HG02798 (cell line): Measurements from ENCODE around the gene SPINK8.
"Not testable (repeated sequence)": the region's sequence is repeated elsewhere in the genome, so short reads cannot be mapped to it uniquely, and the experiment has no call there.

Source experiments
- ATAC-seq: cut with Tn5 transposase; IDR thresholded peaks from one replicate; pipeline ENCODE4 v1.9.1; 2021; ENCODE audit warnings: mild to moderate bottlenecking; ENCODE audit not compliant: unreplicated experiment, poor library complexity

The SPINK8 gene

DNA sequence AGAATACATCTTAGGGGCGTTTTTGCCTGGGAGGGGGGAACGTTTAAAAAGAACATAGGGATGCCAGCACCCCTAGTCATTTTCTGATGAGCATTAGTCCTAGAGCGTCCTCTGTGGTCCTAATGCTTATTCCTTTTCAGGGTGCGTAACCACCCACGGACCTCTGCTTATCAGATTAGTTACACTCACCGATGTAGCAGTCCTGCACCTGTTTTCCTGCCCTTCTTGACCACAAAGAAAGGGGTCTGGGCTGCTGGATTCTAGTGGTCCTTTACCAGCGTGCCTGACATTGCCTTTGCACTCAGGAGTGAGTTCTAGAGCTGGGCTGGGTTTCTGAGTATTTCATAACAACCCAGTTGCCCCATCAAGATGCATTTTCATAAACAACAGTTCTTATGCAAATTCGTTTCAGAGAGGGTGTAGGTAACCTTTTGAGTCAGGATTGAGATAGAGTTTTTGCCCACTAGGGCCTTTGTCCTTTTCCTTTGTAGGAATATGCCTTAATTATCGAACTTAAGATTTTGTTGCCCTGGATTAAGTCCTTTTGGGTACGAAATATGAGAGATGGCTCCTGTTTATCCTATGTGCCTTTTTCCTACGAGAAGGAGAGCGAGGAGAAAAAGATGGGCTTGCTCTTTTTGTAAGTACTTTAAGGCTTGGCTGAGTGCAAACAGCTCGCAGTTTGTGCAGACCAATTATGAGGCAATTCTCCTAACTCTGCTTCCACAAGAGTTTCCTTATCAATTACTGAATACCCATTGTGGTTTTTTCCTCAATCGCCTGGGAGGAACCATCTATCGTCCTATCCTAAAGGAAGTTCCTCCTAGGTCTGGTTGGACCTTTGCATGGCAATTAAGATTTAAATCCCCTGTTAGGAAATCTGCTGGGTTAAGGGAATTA lies at the start of gene SPINK8:
Gene SPINK8, minus strand, starts transcription at position 316 of the 900 bp plus-strand sequence. CDS start 5,320 bp downstream, outside the sequence.
- ATAC-seq, result not testable (repeated sequence)

GRCh38 chr3:48372862-48373435 lies 39.5 kb upstream of the SPINK8 start:
- no peak for ATAC-seq

GRCh38 chr3:48372377-48372770 lies 38.9 kb upstream of the SPINK8 start:
- no peak for ATAC-seq

- ATAC-seq, result no peak
Measured at GRCh38 chr3:48371651-48372376, 38.4 kb upstream of the SPINK8 start, which contains the start of gene FBXW12. Gene FBXW12, plus strand, starts transcription at chr3:48372219. Its CDS starts 549 bp downstream, at chr3:48372768.

DNA sequence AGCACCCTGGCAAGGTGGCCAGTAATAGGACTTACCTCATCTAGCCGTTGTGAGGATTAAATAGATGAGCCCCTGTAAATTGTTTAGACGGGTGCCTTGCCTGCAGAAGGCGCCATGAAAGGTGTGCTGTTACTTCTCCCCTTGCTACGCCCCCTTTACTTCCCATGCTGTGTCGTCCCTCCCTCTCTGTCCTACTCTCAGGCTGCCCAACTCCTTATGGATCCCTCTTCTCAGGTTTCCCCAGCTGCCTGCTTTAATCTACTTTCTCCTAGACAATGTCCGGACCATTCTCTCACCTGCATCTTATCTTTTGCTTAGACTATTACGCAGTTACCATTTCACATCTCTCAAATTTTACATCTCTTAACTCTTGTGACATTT lies 36.9 kb upstream of the SPINK8 start:
- ATAC-seq, result no peak

DNA sequence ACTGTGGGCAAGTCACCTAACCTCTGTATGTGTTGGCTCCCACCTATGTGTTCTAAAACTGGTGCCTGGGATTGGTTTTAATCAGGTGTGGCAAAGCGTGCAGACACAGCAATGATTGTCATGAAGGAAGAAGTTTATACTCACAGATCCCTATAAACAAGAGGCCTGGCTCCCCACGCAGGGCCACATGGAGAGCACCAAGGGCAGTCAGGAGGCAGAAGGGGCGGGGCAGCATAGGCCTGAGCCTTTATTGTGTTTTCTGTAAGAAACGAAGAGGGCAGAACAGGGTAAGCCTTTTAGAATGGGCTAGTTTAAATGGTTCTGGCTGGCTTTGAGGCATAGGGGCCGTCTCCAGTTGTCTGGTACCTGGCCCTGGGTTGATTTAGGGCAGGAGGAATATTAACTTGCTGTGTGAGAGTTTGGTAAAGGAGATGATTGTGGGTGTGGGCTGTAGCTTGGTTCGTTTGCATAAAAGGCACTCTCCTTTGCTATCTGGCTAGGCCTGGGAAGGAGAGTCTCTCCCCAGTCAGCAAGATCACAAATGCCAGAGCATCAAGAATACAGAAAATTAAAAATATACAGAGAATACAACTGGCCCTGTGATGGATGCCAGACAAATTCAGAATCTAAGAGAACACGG lies 36.4 kb upstream of the SPINK8 start:
- ATAC-seq, result no peak

DNA sequence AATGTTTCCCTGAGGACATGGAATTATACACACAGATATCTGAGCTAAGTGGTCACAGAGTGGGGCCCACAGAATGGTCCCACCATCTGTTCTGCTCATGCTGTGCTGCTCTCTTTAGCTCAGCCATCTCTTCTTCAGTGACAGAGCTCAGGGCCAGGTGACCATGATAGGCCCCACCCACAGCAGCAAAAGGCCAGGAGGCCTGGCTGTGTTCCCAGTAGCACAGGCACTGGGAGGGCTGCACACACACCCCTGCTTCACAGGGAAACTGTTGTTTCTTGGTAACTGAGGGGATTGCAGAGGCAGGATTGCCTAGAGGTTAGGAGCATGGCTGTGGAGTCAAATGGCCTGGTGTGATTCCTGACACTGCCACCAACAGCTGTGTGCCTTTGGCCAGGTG lies 33.7 kb upstream of the SPINK8 start:
- no peak for ATAC-seq

DNA sequence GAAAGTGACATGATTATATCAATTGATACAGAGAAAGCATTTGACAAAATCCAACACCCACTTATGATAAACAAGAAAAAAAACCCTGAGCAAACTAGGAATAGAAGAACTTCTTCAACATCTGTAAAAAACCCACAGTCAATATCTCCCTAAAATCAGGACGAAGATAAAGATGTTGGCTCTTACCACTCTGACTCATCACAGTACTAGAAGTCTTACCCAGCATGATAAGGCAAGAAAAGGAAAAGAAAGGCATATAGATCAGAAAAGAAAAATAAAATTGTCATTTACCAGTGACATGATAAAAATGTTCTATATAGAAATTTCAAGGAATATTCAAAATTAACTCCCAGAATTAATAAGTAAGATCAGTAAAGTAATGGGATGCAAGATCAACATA lies 31.4 kb upstream of the SPINK8 start:
- no peak for ATAC-seq

DNA sequence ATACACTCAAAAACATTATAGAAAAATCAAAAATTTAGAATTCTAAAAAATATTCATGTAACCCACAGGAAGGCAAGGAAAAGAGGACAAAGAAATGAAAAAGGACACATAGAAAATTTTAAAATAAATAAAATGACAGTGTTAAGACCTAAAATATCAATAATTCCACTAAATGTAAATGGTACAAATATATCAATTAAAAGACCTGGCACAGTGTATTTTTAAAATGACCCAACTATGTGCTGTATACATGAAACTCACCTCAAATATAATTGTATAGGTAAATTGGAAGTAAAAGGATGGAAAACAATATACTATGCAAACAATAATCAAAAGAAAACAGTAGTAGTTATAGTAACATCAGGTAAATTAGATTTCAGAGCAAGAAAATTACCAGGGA lies 28.5 kb upstream of the SPINK8 start:
- no peak for ATAC-seq

DNA sequence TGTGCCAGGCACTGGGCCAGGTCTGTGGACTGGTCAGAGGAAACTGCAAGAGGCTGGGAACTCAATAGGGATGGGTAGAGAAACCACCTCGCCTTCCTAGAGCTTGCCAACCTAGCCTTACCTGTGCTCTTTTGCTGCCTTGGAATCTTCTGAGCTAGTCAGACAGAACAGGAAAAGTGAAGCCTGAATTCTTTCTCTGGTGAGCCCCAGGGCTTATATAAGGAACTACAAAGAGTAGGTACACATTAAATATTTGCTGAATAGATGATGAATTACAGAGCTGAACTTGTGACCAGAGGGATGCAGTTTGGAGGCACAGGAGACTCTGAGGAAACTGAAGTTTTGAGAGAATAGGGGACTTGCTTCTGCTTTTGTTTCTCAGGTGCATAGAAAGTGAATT lies 23.0 kb upstream of the SPINK8 start:
- ATAC-seq, result no peak

DNA sequence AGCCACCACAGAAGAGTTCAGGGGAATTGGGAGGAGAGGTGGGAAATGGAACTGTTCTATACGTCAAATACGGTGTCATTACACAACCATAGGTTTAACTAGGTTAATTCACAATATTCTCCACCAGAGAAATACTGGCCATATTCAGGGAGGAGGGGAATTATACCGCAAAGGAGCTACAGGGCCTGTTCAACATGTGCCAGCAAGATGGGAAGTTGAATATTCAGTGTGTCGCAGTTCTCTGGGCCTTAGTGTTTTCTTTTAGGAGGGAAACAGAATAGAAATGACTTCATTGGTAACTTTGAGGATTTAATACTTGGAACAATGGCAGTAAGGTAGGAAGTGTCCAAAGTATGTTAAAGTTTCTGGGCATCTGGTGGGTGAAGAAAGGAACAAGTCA lies 20.5 kb upstream of the SPINK8 start:
- ATAC-seq, result no peak

DNA sequence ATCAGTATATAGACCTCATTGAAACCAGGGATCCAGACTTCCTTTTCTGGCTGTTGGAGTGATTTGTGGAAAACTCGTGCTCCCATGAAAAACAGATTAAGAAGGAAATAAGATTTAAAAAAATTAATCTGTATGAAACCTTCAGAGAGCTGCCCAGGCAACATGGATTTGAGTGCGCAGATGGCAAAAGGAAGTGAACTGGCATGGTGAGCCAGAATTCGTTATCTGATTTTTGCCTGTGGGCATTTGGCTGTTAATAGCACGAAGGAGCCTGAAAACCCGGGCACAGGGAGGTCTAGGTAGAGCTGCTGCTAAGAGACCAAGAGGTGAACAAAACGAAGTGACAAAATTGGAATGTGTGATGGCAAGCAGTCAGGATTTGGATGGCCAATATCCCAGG lies 19.1 kb upstream of the SPINK8 start:
- no peak for ATAC-seq

DNA sequence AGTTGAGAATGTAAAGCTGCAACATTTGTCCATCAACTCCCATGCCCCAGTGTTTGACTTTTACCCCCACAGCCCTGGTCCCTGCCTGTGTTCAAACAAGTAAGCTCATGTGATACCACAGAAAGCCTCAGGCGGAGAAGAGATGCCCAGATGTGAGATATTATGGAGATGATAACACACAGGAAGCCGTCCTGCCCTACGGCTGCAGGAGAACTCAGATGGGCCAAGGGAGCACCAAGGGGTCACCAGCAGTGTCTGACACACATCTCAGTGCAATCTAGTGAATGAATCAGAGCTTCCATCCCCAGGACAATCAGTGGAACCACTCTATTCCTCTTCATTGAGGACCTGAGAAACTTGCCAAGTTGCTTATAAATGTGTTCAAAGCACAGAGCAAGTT lies 14.0 kb upstream of the SPINK8 start:
- no peak for ATAC-seq

DNA sequence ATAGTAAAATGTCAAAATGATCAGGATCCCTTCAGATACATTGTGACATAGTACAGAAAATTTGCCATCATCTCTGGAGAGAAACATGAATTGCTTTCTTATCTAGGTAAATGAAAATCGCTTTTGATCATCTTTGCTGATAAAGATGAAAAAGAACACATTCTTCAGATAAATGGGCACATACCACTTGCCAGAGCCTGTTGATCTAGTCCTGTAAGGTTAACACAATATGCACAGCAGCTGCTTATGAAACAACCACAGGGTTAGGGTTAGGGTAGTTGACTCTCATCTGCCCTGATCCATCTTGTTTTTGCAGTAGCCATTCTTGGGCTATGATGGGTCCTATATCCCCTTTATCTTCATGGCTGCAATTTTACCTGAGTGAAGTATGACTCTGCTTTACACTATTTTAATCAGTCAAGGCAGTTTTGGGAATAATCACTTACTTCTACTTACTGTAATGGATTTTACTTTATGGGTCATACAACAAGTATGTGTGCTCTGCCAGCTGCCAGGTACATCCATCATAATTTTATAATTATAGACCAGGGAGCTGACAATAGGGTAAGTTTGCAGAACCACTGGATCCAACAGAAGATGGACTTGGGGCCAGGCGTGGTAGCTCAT lies 12.6 kb upstream of the SPINK8 start:
- ATAC-seq, result no peak

DNA sequence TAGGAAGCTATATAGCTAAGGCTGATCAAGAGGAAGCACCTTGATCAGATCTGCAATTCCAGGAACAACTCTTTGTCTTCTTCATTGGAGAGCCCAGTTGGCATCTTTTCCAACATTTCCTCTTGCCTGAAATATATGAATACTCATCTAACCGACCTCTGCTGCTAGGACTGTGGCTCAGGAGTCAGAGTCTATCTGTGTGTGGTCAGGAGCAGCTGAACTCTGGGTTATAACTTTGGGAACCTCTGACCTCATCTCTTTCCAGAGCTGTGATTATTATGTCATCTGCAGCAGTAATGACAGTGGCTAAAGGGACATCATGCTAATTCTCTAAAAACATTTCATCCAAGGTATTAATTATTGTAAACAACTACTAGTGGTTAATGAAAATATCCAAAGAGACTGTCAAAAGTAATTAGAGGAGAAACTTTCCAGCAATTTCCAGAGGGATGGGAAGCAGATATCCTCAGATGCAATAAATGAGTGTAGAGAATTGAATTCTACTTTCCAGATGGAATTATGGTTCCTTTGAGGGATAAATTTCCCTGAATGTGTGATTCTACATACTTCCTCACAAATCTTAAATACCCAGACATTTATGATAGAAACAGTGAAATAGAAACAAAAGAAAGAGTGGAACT lies 11.5 kb upstream of the SPINK8 start:
- ATAC-seq, result no peak

- no peak for ATAC-seq
Measured at GRCh38 chr3:48343432-48343831, 10.0 kb upstream of the SPINK8 start.

- ATAC-seq, result no peak
Measured at GRCh38 chr3:48338635-48339034, 5.2 kb upstream of the SPINK8 start.

GRCh38 chr3:48337536-48337935 lies 4.1 kb upstream of the SPINK8 start:
- not testable (repeated sequence) for ATAC-seq

DNA sequence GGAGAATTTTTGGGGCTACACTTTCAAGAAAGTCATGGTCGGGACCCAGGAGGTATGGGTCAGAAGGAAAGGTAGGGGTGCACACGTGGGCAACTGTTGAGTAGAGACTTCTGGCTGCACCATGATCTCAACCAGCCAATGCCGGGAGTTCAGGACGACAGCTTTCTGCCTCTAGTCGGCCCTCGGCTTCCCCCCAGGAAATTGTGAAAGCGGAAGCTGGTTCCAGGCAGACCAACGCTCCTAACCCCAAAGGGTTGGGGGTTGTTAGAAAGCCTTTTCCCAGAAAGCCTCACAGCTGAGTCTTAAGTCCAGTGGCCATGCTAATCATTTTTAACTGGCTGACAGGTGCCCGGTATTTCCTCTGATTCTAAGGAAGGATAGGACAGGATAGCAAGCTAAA lies 1.8 kb upstream of the SPINK8 start:
- not testable (repeated sequence) for ATAC-seq

- no peak for ATAC-seq
Measured at GRCh38 chr3:48334605-48335004, 1.1 kb upstream of the SPINK8 start.
